Stimulated activated CD4-positive, alpha-beta T cell treated with anti-CD3 and anti-CD28 coated beads, TNF-alpha, amount 100 ng/mL, for 48 hours (primary cell): ENCODE measurements around the gene GNAZ.

ENCODE experiments used
- DNase-seq, 3 donors: peaks; one replicate each; pipeline ENCODE4 v3.0.0-alpha.2; 2020; ENCODE audit warnings: low read depth in 3 of 3

GNAZ gene

DNA sequence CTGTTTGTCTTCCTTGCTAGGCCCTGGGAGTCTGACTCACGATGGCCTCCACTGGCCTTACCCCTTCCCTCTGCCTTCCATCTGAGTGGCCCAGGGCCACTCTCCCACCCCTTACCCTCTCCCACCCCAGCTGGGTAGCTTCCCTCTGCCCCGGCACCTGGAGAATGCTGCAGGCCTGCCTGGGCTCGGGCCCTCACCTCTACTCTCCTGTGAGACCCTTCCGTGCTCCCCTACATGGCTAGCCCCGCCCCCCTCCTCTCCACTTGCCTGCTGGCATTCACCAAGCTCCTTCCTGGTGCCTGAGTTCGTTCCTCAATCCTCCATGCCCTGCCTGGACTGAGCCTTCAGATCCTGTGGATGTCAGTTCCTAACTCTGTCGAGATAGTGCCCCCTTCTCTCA is 83.7 kb downstream of the GNAZ start:
- no peak for DNase-seq

DNA sequence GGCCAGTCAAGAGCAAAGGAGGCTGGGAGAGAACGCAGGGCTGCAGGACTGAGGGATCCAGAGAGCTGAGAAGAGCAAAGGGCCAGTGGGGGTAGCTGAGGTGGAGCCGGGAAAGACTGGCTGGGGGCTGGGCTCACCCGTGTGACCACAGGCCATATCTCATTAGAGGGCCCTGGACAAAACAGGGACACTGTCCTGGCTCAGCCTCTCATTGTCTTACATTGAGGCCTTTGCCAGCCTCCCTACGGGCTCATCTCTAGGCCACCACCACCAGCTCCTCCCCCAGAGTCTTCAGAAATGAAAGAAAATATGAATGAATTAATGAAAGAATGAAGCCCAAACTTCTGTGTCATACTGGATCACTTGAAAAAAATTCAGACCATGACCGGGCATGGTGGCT is 84.1 kb downstream of the GNAZ start:
- DNase-seq, result no peak

- no peak for DNase-seq
Measured at GRCh38 chr22:23155143-23155542, 84.8 kb downstream of the GNAZ start.

- no peak for DNase-seq
Measured at GRCh38 chr22:23155831-23156230, 85.5 kb downstream of the GNAZ start.

GRCh38 chr22:23156286-23156685 is 86.0 kb downstream of the GNAZ start:
- no peak for DNase-seq

DNA sequence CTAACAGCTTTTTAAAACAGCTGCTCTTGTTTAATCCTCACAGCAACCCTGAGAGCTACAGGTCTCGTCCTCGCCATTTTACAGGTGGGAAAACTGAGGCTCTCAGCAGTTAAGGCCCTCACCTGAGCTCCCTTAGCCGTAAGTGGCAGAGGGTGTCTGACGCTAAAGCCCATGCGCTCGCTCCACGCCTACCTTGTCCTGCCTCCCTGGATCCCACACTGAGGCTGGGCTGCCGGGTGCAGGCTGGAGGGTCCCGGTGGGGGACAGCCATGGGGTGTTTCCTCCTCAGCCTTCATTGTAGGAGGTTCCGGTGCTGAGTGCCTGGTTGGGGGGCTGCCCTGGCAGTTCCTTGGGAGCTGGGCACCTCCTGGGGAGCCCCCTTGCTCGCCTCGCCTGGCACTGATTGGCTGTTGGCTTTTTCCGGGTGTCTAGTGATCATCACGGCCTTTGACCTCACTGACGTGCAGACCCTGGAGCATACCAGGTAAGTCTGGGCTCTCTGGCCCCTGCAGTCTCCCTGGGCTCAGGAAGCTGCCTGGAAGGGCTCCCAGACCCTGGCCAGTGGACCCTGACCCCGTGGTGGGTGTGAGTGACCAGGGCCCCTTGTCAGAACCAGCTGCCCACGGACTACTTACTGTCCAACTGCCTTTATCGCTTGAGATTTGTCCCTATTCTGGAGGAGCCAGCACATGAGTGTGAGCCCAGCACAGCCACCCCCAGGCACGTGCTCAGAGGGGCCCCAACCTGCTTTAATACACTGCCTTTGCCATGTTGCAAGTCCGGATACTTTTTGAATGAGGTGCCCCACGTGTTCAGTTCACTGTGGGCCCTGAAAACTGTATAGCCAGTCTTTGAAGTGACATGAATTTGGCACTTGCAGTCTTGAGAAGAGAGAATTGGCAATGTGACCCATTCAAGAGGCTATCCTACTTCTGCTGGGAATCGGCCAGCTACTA is 87.5 kb downstream of the GNAZ start:
- DNase-seq, result no peak

- DNase-seq, result no peak
Measured at GRCh38 chr22:23158516-23159290, 88.4 kb downstream of the GNAZ start.

- DNase-seq, result no peak
Measured at GRCh38 chr22:23159291-23159630, 88.9 kb downstream of the GNAZ start.

GRCh38 chr22:23161029-23161428 is 90.7 kb downstream of the GNAZ start:
- no peak for DNase-seq

GRCh38 chr22:23161574-23161973 is 91.3 kb downstream of the GNAZ start:
- DNase-seq, result no peak

- DNase-seq, result no peak
Measured at GRCh38 chr22:23163665-23164064, 93.3 kb downstream of the GNAZ start.

DNA sequence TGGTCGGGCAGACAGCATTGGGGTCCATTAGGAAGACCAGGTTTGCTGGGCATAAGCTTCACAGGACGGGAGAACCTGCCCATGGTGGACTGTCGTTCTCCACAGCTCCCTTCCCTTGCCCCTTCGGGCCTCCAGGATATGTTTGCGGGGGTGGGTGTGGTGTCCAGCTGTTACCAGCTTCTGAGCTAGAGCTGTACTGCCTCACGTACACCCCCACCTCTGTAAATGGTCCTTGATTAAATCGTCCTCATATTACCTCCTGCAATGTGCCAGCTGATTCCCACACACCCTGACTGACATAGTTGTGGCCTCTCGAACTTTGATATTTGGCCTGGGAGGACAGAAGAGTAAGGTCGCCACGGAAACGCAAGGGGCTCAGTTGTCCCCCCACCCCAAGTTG is 93.8 kb downstream of the GNAZ start:
- DNase-seq, result no peak

DNA sequence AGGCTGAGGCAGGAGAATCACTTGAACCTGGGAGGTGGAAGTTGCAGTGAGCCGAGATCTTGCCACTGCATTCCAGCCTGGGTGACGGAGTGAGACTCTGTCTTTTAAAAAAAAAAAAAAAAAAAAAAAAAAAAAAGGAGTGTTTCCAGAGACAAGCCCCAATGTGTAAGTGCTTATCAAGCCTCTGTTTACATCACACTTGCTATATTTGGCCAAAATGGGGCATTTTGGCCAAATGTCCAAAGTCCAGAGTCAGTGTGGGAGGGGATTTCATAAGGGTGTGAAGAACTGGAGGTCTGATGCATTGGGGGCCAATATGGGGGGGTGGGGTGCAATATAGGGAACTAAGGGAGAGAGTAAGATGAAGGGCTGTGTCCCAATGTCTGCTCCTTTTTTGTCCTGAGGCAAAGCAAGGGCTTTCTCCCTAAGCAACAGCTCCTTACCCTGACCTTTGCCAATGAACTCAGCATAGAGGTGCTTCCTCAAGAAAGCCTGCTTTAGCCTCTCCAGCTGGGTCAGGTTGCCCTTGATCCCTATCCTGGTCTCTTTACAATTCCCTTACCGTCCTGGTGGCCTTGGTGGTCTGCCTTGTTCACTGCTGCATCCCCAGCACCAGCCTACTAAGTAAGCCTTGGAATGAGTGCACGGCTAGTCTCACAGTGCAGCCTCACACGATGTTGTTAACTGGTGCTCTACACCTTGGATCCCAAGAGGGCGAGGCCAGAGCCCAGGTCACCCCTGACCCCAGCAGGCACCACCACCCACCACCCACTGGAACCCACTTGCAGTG is 95.9 kb downstream of the GNAZ start:
- no peak for DNase-seq

DNA sequence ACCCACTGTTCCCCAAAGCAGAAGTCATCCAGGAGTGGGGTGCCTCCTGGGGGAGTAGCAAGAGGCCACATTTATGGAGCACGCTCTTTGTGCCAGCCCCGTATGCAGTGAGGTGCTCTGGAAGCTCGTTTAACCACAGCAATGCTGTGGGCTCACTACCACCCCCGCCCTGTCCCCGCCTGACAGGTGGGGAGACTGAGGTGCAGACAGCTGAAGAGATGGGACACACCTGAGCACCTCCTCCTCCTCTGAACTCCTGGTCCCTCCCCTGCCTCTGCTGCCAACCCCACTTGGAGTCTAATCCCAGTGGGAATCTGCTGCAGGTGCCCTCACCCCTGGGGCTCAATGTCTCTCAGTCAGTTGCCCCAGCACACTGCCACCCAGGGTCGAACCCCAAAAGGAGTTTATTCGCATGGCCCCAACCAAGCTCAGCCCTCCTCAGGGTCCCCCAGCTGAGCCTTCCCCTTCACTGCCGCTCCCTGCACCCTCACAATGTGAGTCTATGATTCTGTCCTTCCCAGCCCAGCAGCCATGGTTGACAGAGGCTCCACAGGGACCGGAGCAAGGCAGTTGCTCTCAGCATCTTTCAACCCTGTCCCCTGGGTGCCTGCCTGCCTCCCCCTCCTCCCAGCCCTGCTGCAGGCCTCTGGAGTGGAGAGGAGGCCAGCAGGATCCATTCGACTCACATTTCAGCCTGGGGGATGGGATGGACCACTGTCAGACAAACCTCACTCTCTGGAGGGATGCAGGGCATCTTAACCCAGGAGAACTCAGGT is 96.7 kb downstream of the GNAZ start:
- DNase-seq, result no peak

GRCh38 chr22:23168391-23169042 is 98.2 kb downstream of the GNAZ start:
- DNase-seq, result no peak

DNA sequence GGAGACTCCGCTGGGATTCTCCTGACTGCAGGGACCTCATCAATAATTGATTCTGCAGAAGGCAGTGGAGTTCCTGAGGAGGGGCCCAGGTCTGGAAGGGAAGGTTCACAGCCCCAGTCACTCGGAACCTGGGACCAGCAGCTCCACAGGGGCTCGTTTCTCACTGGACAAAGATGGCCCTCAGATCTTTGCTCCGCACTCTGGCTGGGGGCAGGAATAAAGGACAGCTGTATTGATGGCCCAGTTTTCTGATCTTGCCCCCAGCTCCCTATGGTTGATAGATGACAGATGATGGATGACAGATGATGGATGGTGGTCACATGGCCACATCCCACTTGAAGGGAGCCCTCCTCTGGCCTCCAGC is 98.7 kb downstream of the GNAZ start:
- no peak for DNase-seq
